GOT3 (cell line): ENCODE results near the gene TRIM44.
"Not testable (repeated sequence)": the region's sequence is repeated elsewhere in the genome, so short reads cannot be mapped to it uniquely, and the experiment has no call there.

Experiments used
- DNase-seq: peaks from one replicate; lab custom pipeline; 2025; ENCODE audit warnings: mixed read lengths; lab: John Stamatoyannopoulos, UW

The TRIM44 gene

DNA sequence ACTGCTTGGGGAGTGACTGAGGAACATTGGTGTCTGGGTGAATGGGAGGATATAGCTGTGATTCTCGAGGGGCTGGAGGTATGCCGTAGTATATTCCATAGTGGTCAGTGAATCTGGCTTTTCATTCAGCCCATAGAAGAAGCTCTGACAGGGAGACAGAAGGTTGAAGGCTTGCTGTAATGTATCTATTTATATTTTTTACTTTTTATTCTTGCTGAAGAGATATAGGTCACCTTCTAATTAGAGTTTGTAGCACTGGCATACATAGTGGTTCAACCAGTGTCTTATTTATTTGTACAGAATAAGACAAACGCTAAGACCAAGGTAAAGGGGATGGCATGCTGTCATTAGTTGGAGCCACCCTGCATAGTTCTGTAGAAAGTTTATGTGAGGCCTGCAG, 10.0 kb downstream of the TRIM44 start:
- no peak for DNase-seq

DNA sequence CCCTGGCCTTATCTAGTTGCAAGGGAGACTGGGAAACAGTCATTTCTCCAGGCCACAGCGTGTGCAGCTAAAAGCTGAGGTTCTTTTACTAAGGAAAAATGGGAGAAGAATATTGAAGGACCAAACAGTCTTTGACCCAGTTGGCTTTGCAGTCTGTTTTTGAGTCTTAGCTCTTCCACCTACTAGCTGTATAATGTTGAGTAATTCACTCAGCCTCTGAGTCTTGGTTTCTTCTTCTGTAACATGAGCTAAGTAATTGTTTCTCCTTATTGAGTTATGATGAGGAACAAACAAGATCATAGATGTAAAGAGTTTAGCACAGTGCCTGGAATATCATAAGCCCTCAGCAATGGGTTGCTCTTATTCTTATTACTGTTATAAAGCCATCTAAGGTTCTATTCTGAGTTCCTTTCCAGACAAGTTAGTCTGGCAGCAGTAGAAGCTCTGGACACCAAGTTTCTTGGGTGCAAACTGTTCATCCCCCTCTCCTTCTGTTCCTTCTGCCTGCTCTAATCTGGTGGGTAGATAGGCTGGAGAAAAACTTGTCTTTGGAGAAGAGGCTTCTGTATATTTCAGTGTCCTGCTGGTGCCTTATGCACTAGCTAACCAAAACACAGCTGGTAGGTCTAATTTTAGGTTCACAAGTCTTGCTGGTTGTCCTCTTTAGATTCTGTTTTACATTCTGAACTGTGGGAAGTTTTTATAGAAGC, 13.5 kb downstream of the TRIM44 start:
- no peak for DNase-seq

DNA sequence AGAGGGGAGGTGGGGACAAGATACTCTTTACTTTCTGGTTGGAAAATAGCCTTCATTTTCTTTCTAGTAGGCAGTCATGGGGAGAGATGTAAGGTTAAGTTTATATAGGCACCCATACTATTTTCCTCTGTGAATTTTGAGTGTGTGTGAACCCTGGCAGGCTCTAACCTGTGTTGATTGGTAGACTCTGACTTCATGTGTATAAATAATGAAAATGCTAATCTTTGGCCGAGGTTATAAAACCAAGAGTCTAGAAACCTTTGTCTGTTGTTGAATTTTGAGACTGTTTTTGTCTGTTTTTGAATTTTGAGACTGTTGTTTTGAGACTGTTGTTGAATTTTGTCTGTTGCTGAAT, 14.0 kb downstream of the TRIM44 start:
- DNase-seq, result no peak

DNA sequence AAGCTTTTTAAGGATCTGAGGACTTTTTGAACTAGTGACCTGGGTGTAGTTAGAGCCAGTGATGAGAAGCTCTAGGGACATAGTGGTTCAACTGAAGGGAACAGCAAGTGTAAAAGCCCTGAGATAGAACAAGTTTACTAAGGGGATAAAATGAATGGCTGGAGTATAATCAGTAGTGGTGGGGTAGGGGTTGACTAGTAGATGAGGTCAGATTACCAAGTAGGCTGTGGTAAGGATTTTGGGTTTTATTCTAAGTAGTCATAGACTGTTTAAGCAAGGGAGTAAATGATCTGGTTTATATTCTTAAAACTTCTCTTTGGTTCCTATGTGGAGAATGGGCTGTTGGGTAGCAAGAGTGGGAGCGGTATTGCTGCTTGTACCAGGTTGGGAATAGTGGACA, 15.3 kb downstream of the TRIM44 start:
- no peak for DNase-seq

DNA sequence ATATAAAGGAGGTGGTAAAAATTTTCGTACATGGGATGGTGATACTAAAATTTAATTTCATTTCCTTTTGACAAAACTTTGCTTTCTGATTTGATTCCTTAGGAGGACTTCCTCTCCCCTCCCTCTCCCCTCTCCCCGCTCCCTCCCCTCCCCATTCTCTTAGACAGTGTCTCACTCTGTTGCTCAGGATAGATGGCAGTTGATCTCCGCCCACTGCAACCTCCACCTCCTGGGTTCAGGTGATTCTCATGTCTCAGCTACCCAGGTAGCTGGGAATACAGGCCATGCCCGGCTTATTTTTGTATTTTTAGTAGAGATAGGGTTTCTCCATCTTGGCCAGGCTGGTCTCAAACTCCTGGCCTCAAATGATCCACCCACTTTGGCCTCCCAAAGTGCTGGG, 15.9 kb downstream of the TRIM44 start:
- DNase-seq, result no peak

DNA sequence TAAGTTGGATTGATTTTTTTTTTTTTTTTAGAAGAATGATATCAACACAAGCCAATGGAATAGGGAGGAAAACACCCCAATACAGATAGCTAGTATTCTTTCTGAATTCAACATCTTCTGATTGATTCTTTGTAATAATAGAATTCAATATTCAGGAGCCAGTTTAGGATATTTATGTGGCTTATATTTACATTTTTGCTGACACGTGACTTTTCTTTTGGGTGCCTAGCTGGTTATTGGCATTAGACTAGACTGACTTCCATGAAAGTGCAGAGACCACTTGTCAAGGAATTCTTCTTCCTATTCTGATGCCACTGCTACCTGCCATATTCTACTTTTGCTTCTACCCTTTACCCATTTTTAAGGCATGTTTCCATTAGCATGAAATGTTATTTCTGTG, 16.4 kb downstream of the TRIM44 start:
- no peak for DNase-seq

DNA sequence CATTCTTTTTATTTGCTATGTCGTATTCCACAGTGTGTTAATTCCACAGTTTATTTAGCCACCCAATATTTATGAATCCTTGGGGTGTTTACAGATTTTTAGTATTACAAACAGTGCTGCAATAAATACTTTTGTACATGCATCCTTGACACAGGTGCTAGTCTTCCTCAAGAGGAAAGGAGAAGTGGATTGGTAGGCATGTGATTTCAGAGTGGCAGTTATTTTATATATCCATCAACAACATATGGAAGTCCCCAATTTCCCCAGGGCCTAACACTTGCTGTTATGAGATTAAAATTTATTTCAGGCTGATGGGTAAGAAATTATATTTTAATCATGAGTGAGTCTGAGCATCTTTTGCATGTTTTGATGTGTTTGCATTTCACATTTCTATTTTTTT, 17.9 kb downstream of the TRIM44 start:
- no peak for DNase-seq

DNA sequence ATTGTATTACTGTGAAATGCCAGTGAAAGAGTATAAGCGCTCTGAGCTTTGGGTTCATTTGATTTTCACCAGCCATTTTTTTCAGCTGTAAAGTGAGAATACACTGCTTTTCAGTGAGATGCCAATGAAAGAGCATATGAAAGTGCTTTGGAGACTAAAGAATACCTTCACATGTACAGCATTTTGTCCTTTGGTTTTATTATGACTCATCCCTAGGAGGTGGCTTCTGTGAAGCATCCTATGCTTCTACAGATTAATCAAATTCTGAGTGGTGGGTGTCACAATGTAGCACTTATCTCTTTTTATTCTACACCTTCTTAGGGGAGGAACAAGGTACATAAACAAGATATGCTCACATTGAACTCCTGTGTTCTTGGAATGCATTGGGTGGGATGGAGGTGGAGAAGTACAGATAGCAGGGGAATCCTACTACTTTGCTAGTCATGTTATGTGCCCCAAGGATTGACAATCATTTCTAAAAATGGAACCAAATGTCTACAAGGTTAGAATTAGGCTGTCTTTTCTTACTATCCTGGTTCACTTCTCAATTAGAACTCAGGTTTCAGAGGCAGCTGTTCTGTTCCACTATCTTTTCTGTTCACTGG, 18.7 kb downstream of the TRIM44 start:
- DNase-seq, result no peak

DNA sequence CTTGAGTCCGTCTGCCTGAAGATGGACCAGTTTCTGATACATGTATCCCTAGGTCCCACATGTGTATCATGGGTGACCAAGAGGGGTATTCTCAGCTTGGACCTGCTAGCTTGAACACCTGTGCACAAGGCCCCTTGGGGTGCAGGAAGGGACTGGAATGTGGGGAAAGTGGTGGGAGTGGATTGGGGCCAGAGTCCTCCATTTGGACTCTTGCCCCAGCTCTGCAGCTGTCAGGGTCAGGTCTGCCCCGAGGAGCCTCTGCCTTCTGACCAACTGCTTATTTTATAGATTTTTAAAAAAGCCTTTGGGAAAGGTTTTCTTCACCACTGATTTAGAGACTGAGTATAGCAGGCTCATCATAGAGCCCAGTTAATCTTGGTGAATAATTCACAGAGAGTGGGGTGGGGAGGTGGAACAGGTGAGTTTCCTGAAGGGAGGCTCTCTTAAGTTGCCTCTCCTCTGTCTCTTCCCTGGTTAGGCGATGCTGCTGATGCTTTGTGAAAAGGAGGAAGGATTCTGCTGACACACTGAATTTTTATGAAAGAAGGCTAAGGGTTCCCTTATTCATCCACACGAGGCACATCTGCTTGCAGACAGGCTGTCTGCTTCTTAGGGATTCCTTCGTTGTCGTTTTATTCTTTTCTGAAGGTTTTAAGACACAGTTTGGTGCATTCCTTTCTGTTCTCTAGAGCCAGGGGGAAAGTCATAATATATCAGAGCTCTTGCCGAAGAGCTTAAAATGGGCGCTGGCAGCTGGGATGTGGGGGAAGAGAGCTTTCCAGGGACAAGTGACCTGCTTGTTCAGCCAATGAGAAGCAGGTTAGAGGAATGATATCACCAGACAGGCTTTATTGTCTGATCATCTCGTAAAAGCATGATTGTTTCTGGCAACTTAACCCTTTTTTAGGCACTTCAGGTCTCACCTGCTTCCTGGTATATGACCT, 19.9 kb downstream of the TRIM44 start:
- DNase-seq, result no peak

DNA sequence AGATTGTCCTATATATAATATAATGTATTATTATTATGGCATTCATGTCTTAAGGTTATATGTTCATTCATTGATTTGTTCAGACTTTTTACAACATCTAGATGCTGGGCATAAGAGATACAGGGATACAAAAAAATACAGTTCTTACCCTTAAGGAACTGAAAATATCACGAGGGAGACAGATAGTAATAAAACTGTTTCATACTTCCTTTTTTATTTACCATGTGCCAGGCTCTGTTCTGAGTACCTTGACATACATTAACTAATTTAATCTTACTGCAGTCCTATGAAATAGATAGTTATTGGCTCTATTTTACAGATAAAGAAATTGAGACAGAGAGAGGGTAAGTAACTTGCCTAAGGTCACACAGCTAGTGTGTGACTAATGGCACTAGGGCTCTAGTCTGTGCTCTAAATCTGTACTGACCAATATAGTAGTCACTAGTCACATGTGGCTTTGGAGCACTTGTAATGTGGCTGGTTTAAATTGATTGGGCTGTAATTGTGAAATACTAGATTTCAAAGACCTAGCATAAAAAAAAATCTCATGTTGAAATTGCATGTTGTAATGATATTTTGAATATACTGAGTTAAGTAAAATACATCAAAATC, 21.3 kb downstream of the TRIM44 start:
- no peak for DNase-seq

DNA sequence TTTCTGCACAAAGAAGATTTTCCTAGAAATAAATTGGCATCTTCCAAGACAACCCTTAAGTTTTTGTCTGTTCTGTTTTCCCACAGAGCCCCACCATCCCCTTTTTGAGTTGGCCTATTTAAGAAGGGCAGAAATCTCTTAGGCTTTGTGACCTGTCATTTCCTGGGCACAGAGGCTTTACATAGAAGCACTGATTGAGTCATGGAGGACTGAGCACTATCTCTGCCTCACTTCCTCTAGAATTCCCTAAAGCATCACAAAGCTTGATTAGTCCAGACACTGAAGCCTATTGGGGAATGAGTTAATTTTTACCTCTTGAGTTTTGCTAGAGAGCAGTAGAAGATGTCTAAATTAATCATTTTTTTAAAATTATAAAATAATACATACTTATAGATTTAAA, 25.4 kb downstream of the TRIM44 start:
- DNase-seq, result no peak

DNA sequence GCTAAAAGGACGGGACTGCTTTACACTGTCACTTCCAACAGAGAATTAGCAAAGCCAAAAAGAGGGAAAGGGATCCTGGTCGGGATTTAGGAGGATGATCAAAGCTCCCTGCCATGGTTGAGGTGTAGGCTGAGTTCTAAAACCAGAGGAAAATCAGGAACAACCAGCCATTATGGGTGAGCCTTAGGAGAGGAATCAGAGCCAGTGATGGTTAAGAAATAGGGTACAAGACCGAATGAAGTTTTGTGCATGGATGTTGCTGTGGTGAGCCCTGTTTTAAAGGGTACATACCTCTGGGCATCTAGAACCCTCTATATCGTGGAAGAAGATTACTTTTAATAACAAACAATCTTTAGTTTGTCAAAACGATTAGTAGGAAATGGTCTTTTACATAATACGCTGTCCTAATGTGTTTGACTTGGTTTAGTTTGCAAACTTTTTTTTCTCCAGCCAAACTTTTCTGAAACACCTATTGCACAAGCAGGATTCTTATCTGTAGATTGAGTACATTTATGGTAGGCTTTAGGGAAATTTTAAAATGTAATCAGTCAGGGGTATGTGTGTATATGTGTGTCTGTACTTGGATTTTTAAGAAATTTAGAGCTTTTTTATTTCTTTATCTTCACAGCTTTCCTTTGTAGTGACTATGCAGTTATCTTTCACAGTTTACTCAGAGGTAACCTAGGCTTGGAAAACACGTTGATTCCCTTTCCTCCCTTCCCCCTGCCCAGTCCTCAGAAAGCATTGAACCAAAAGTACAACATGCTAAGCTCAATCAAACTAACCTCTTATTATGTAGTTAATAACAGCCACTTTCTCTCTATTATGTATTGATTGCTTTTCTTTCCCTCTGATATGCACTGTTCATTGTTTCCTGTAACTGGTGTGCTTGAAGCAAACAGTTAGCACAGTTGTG, 26.8 kb downstream of the TRIM44 start:
- no peak for DNase-seq

DNA sequence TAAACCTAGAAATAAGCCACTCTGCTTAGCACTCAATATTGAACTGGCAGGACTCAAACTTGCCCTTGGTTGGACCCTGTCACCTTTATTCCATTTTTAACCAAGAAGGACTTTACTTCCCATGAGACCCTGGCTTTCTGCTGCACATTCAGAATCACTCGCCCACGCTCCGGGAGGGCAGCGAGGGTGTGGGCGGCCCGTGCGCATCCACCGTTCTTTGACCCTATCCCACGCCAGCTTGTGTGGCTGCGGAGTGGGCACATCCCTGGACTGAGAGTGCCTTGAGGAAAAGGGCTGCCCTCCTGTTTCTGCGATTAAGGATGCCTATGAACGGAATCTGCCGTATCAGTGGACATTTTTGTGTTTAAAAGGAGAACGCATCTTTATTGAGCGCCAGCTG, 39.6 kb downstream of the TRIM44 start:
- DNase-seq, result no peak

DNA sequence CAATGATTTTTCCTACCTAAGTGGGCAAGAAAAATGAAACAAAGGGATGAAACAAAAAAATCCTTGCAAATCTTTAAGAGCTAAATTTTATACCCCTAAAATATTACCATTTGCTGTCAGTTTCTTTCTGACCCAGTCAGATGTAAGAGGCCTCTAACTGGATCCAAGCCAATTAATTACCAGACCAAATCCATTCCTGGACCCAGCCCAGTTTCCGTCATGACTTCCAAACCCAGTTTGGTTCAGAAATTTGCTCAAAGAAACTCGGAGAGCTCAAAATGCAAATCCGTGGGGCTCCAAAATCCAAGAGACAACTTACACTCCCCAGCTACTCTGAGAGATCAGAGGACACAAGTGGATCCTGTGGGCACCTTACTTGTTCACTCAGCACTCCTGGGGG, 46.8 kb downstream of the TRIM44 start:
- DNase-seq, result no peak

DNA sequence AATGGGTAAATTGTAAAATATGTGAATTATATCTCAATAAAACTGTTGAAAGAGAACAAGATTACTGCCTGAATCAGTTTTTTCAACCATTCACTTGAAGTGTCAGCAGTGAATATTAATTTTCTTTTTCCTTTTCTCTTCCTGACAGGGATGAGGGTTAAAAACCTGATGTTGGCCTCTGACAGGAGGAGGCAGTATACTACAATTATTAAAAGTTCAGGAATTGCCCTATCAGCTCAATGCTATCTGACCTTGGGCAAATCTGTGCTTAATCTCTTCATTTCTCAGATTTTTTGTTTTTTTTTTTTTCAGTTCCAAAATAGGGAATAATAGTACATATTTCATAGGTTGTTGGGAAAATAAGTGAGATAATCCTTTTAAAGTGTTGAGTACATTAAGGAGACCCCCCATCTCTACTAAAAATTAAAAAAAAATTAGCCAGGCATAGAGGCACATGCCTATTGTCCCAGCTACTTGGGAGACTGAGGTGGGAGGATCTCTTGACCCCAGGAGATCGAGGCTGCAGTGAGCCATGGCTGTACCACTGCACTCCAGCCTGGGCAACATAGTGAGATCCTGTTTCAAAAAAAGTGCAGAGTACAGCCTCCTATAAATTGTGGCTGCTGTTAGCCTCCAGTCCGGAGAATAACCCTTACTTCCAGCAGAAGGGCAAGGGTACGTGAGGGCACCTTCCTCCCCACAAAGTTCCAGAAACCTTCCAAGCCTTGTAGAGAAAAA, 48.8 kb downstream of the TRIM44 start:
- no peak for DNase-seq

DNA sequence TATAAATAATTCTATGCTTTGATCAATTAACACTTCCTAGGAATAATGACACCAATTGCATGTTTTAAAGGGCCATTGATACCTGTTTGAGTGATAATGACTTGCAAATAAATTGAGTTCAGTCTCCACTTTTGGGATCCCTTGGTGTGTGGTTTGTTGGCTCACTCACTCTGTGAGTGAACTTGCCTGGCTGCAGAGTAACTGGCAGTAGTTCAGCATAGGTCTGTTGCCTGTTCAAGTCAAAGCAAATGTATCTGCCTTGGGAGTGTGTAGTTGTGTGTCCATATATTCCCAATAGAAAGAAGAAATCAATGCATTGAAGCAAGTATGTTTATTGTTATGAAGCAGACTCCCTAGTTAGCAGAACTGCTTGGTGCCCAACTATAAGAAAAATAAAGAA, 49.3 kb downstream of the TRIM44 start:
- DNase-seq, result no peak

DNA sequence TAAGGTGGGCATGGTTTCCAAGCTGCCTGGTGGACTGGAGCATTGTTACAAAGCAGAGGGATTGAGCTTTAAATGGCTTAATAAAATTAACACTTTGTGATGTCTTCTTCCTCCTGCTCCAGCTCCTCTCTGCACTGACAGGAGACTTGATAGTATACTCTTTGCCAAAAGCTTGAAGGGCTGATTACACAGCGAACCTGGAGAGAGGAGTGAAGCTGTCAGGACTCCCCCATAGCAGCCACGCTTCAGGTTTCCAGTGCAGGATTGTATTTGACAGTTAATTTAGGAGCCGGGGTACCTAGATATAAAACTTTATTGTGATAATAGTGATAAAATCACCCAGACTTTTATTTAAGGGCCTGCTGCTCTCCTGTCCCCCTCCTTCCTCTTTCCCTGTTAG, 50.0 kb downstream of the TRIM44 start:
- no peak for DNase-seq

DNA sequence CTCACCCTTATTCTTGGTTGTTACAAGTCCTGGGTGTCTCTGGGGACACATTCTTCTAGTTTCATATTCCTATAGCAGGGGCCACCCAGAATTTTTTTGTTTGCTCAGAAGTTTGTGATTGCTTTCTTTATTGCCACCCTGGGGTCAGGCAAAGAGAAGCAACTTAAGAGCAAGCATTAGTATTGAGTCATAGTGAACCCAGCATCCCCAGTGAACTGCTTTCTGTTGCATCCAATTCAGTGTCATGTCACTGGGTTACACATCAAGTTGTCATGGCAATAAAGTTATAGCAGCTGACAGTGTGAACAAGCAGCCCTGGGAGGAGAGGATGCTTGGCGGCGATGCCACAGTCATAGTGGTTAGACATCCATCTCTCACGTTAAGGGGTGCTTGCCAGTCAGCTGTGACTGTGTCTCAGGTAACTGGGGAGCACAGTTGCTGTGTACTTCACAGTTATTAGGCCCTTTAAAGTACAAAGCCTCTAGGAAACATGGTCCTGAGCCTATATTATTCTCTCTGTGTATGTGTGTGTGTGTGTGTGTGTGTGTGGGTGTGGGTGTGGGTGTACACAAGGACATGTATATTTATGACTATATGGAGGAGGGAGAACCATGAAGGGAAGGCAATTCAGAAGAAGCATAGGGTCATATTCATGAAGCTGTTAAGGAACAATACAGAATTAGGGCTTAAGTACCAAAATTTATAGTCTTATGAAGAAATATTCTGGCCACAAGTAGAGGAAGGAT, 52.5 kb downstream of the TRIM44 start:
- DNase-seq, result no peak

DNA sequence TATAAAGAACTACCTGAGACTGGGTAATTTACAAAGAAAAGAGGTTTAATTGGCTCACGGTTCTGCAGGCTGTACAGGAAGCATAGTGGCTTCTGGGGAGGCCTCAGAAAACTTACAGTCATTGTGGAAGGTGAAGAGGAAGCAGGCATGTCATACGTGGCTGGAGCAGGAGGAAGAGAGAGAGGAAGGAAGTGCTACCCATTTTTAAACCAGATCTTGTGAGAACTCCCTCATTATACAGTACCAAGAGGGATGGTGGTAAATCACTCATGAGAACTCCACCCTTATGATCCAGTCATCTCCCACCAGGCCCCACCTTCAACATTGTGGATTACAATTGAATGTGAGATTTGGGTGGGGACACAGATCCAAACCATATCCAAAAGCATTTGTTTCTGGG, 53.1 kb downstream of the TRIM44 start:
- DNase-seq, result not testable (repeated sequence)

DNA sequence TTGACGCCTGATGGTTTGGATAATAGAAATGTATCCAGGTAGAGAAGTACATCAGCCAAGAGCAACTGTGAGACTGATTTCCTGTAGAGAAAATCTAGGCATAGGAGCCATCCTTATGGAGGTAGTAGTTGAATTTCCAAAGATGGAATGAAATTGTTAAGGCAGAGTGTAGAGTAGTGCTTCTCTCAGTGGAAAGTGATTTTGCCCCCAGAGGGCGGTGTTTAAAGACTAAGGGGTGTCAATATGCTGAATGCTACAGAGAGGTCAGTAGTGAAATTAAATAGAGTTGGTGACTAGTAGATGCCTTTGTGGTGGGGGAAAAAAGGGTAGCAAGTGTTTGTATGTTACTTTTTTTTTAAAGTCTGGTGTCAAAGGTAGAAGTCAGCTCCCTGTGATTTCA, 54.5 kb downstream of the TRIM44 start:
- no peak for DNase-seq
